NCI-H2081 treated with DMSO at 0.1 percent for 48 hours (cell line): ENCODE data around the gene TTC8.

ENCODE experiments used
- DNase-seq: peaks from one replicate; lab custom pipeline; 2025; lab: John Stamatoyannopoulos, UW

TTC8 gene

DNA sequence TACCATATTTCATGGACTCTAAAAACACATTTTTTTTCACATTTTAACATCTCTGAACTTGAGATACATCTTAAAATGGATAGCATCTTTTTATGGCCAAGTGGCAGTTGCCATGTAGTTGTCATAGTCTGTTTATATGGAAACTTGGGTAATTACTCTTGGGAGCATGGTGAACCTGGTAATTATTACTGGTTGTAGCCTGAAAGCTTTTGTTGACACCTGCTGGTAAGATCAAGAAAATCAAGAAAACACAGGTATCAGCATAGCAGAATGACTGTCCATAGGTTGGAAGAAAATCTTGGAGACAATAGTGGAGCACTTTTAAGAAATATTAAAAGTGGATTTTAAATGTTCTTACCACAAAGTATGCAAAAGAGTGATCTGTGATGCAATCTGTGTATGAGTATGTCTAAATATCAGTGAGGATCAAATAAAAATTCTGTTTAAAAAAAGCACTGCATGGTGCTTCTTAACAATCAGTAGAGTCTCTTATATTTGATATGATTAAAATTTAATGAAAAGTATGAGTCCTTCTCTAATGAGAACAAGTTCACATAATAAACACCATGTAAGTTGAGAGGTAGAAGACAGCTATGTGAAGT lies 44.2 kb downstream of the TTC8 start:
- DNase-seq, result no peak

GRCh38 chr14:88870777-88871176 lies 46.3 kb downstream of the TTC8 start:
- no peak for DNase-seq

GRCh38 chr14:88871429-88871828 lies 47.0 kb downstream of the TTC8 start:
- DNase-seq, result no peak

DNA sequence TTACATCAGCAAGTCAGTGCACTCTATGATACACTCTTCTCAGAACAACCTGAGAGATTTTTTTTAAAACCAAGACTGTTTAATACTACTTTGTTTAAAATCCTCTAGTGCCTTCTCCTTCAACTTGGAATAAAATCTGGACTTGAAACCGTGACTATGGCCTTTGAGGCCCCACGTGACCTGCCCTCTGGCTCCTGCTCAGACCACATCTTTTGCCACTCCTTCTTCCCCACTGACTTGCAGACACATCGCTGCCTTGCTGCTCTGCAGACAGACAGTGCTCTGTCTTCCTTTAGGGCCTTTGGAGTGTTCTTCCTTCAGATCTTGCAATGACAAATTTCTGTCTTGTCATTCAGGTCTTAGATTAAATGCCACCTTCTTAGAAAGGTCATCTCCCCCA lies 48.5 kb downstream of the TTC8 start:
- DNase-seq, result no peak

DNA sequence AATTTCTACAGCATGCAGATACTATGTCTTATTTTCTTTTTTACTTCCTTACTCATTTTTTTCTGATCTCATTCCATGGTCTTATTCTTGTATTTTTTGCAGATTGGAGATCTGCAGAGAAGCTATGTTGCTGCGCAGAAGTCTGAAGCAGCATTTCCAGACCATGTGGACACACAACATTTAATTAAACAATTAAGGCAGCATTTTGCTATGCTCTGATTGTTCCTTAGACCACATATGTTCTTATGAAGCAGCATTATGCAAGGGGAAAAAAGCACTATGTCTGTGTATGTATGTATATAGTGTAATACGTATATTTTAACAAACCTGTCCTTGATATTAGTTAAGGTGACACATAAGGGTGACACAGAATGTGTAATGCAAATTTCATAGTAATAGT lies 52.7 kb downstream of the TTC8 start:
- DNase-seq, result no peak

- DNase-seq, result no peak
Measured at GRCh38 chr14:88879022-88879421, 54.6 kb downstream of the TTC8 start.

DNA sequence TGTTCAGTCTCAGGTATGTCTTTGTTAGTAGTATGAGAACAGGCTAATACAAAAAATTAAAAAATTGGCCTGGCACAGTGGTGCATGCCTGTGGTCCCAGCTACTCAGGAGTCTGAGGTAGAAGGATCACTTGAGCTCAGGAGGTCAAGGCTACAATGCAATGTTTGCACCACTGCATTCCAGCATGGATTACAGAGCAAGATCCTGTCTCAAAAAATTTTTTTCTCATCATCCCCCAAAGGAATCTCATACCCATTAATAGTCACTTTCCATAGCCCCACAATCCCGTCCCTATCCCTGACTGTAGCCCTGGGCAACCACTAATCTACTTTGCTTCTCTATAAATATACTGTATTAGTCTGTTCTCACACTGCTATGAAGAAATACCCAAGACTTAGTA lies 57.8 kb downstream of the TTC8 start:
- DNase-seq, result no peak

DNA sequence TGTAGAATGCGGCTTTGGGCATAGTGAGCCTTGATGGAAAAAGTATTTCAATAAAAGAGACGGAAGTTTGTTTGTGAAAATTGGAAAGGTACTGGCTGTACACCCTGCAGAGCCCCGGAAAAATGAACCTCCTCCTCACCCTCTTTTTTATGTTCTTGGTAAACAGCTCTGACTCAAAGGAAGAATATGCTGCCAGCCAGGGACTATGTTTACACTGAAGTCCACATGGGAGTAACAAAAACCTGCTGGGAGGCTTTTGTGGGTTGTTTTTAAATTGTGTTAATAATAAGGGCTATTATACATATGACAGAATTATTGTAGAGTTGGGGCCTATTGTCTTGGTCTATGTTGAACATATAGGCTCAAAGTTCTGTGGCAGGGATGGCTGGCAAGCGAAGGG lies 70.7 kb downstream of the TTC8 start:
- DNase-seq, result no peak

DNA sequence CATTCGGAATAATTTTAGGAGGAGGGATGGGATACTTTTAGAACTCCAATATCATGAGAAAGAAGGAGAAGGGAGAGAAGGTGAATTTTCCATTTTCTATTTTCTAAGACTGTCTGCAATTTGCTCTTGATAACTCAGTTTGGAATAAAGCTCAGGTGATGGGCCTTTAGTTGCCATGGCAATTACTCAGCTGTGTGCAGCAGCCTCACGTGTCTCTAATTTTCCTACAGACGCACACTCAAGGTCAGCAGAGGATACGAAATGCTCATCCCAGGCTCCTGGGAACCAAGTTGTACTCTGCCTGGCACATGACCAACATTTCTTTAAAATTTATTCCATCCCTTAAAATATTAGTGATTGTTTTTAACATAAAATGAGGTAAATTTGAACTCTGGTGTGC lies 76.7 kb downstream of the TTC8 start:
- DNase-seq, result no peak

- no peak for DNase-seq
Measured at GRCh38 chr14:88901991-88902390, 77.5 kb downstream of the TTC8 start.

DNA sequence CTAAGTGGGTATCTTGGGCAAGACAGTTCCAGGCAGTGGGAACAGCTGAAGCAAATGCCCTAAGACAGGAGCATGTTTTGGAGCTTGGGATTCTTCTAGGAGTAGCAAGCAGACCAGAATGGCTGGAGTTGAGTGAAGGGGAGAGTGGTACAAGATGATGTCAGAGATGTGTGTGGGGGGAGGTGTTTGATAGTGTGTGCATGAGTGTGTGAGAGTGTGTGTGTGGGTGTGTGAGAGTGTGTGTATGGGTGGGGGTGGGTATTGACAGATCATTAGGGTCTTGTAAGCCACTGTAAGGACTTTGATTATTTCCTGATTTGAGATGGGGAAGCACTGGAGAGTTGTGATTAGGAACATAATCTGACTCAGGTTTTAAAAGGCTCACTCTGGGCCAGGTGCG lies 78.4 kb downstream of the TTC8 start:
- no peak for DNase-seq

GRCh38 chr14:88904206-88904647 lies 79.8 kb downstream of the TTC8 start:
- no peak for DNase-seq

- no peak for DNase-seq
Measured at GRCh38 chr14:88904864-88905263, 80.4 kb downstream of the TTC8 start.

DNA sequence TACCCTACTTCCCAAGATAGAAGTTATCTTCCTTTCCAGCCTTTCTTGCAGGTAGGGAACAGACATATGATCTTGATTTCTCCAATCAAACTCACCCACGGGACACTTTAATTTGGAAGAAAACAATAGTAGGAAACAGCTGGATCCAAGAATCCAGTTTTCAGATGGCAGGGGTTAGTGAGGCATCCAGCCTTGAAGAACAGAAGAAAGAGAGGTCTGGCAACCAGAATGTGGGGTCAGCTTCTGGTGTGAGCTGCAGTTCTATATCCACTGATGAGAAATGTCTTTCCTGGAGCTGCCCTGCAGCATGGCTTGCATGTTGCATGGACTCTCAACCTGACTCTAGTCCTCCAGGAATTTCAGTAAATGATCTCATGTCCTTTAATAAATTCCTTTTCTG lies 83.8 kb downstream of the TTC8 start:
- DNase-seq, result no peak

GRCh38 chr14:88910386-88910785 lies 85.9 kb downstream of the TTC8 start:
- DNase-seq, result no peak

DNA sequence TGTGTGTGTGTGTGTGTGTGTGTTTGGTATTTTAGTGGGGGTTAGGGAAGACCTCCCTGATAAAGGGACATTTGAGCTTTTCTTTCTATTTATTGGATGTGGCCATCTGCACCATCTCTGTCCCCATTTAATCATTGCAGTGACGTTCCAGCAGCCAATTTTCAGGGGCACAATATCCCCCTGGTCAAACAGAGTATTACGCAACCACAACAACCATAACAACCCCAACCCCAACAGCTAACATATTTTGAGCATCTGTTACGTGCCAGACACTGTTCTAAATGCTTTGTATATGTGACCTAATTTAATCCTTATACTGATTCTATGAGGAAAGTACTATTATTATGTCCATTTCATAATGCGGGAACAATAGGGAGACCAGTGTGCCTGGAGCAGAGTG lies 87.4 kb downstream of the TTC8 start:
- DNase-seq, result no peak

- no peak for DNase-seq
Measured at GRCh38 chr14:88914956-88915355, 90.5 kb downstream of the TTC8 start.

GRCh38 chr14:88919502-88919901 lies 95.1 kb downstream of the TTC8 start:
- no peak for DNase-seq
